Parathyroid adenoma (tissue), 2 donors: ENCODE measurements around the gene ALOXE3.

Source experiments
- H2AFZ ChIP-seq: fragments of 300-600 bp; sonication (generic); one replicate; pipeline ENCODE4 v1.7.0; 2017; ENCODE audit warnings: antibody characterized with exemption, mild to moderate bottlenecking
- H3K27ac ChIP-seq: fragments of 300-600 bp; sonication (generic); one replicate; pipeline ENCODE4 v1.7.0; 2017
- H3K27me3 ChIP-seq: fragments of 300-600 bp; sonication (generic); one replicate; pipeline ENCODE4 v1.7.0; 2017; ENCODE audit warnings: low read length; ENCODE audit not compliant: control insufficient read depth, insufficient read depth
- H3K36me3 ChIP-seq: fragments of 300-600 bp; sonication (generic); one replicate; pipeline ENCODE4 v1.7.0; 2017; ENCODE audit warnings: low read length; ENCODE audit not compliant: control insufficient read depth, insufficient read depth
- H3K4me1 ChIP-seq: fragments of 300-600 bp; sonication (generic); one replicate; pipeline ENCODE4 v1.7.0; 2017; ENCODE audit warnings: control low read depth
- H3K4me2 ChIP-seq: fragments of 300-600 bp; sonication (generic); one replicate; pipeline ENCODE4 v1.7.0; 2017; ENCODE audit warnings: low read length
- H3K4me3 ChIP-seq: fragments of 300-600 bp; sonication (generic); one replicate; pipeline ENCODE4 v1.7.0; 2017; ENCODE audit warnings: low read depth, low read length
- H3K79me2 ChIP-seq: fragments of 300-600 bp; sonication (generic); one replicate; pipeline ENCODE4 v1.7.0; 2017; ENCODE audit warnings: control low read depth
- H3K9ac ChIP-seq: fragments of 300-600 bp; sonication (generic); one replicate; pipeline ENCODE4 v1.7.0; 2017; ENCODE audit warnings: mild to moderate bottlenecking
- H3K9me3 ChIP-seq: fragments of 300-600 bp; sonication (generic); one replicate; pipeline ENCODE4 v1.7.0; 2017; ENCODE audit warnings: low read length; ENCODE audit not compliant: control insufficient read depth
- CTCF ChIP-seq: fragments of 300-600 bp; sonication (generic); IDR thresholded peaks from one replicate; pipeline ENCODE4 v1.7.0; 2017; ENCODE audit warnings: antibody characterized with exemption, mild to moderate bottlenecking
- donor health status: primary hyperparathyroidism.

ALOXE3 gene

GRCh38 chr17:8048736-8049135 is 69.6 kb downstream of the ALOXE3 start:
- H3K27ac ChIP-seq, result no peak overlapping the region
- no peaks in the 10 kb centered on the region for H3K4me1 ChIP-seq
- H3K4me3 ChIP-seq, result no peak overlapping the region
- TF ChIP-seq CTCF, result no peak
- H3K36me3 ChIP-seq, result no peaks in the 10 kb centered on the region
- no peak overlapping the region for H2AFZ ChIP-seq
- H3K9me3 ChIP-seq, result no peaks in the 10 kb centered on the region
- H3K9ac ChIP-seq, result no peak overlapping the region
- H3K79me2 ChIP-seq, result no peaks in the 10 kb centered on the region
- no peak overlapping the region for H3K4me2 ChIP-seq
- H3K27me3 ChIP-seq, result no peaks in the 10 kb centered on the region

- Histone ChIP-seq H3K27ac (no peak overlapping the region), H3K27me3 (no peaks in the 10 kb centered on the region), H3K79me2 (no peaks in the 10 kb centered on the region), H3K4me1 (no peaks in the 10 kb centered on the region), H3K9me3 (no peaks in the 10 kb centered on the region), H3K4me2 (no peak overlapping the region), H3K36me3 (no peaks in the 10 kb centered on the region), H3K4me3 (no peak overlapping the region), H2AFZ (no peak overlapping the region), H3K9ac (no peak overlapping the region)
- TF ChIP-seq CTCF, result no peak
Measured at GRCh38 chr17:8048236-8048635, 70.1 kb downstream of the ALOXE3 start.

- H3K9ac ChIP-seq, result no peak overlapping the region
- no peak overlapping the region for H2AFZ ChIP-seq
- no peak overlapping the region for H3K27ac ChIP-seq
- no peaks in the 10 kb centered on the region for H3K27me3 ChIP-seq
- H3K79me2 ChIP-seq, result no peaks in the 10 kb centered on the region
- no peak overlapping the region for H3K4me3 ChIP-seq
- no peak for TF ChIP-seq CTCF
- no peaks in the 10 kb centered on the region for H3K36me3 ChIP-seq
- no peaks in the 10 kb centered on the region for H3K9me3 ChIP-seq
- H3K4me1 ChIP-seq, result no peaks in the 10 kb centered on the region
- H3K4me2 ChIP-seq, result no peak overlapping the region
Measured at GRCh38 chr17:8047769-8048110, 70.6 kb downstream of the ALOXE3 start.

- Histone ChIP-seq H3K4me3 (no peak overlapping the region), H3K36me3 (no peaks in the 10 kb centered on the region), H3K27ac (no peak overlapping the region), H3K9me3 (no peaks in the 10 kb centered on the region), H3K4me2 (no peak overlapping the region), H3K4me1 (no peaks in the 10 kb centered on the region), H2AFZ (no peak overlapping the region), H3K79me2 (no peaks in the 10 kb centered on the region), H3K9ac (no peak overlapping the region), H3K27me3 (no peaks in the 10 kb centered on the region)
- TF ChIP-seq CTCF, result no peak
Measured at GRCh38 chr17:8046929-8047768, 71.2 kb downstream of the ALOXE3 start.

GRCh38 chr17:8046306-8046928 is 71.9 kb downstream of the ALOXE3 start:
- H3K36me3 ChIP-seq, result no peaks in the 10 kb centered on the region
- H3K9ac ChIP-seq, result no peak overlapping the region
- no peak for TF ChIP-seq CTCF
- no peaks in the 10 kb centered on the region for H3K4me1 ChIP-seq
- H2AFZ ChIP-seq, result no peak overlapping the region
- no peaks in the 10 kb centered on the region for H3K79me2 ChIP-seq
- H3K9me3 ChIP-seq, result no peaks in the 10 kb centered on the region
- no peak overlapping the region for H3K4me2 ChIP-seq
- no peak overlapping the region for H3K27ac ChIP-seq
- no peak overlapping the region for H3K4me3 ChIP-seq
- H3K27me3 ChIP-seq, result no peaks in the 10 kb centered on the region
